ENCODE results near the gene CLK4.

CLK4 gene

DNA sequence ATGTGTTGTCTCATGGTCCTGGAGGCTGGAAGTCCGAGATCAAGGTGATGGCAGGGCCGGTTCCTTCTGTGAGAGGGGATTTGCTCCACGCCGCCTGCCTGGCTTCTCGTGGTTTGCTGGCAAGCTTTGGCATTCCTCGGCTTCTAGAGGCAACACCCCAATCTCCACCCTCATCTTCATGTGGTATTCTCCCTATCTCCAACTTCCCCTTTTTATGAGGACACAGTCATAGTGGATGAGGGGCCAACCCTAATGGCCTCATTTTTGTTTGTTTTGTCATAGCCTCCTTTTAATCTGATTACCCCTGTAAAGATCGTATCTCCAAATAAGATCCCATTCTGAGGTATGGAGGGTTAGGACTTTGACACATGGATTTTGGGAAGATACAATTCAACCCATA lies 41.7 kb upstream of the CLK4 start:
- H3K9me3 ChIP-seq (ENCODE audit: insufficient read depth, low read length) = no peaks in the 10 kb centered on the region
- no peak for DNase-seq (ENCODE audit: low read depth, low spot score)
- H3K36me3 ChIP-seq (ENCODE audit: insufficient read depth, insufficient read length, low read length) = no peaks in the 10 kb centered on the region
- H3K4me3 ChIP-seq (ENCODE audit: insufficient read length, low read depth) = no peak overlapping the region
- H3K27me3 ChIP-seq (ENCODE audit: insufficient read depth, insufficient read length) = no peaks in the 10 kb centered on the region
- H3K9ac ChIP-seq (ENCODE audit: insufficient read length, low read depth) = no peak overlapping the region
- TF ChIP-seq SUZ12 (IDR thresholded peaks at IDR 0.05; ENCODE audit: extremely low read depth, insufficient read depth, insufficient read length) = no peak
- no peak for TF ChIP-seq ZNF274 (IDR thresholded peaks at IDR 0.05; ENCODE audit: low read depth, low read length)
- TF ChIP-seq YY1 (IDR thresholded peaks at IDR 0.05; ENCODE audit: insufficient read depth, insufficient read length) = no peak
- H3K4me1 ChIP-seq (ENCODE audit: insufficient read depth, insufficient read length) = peaks cover 6% of the 10 kb centered on the region

- no peak for DNase-seq (ENCODE audit: low read depth, low spot score)
- no peaks in the 10 kb centered on the region for H3K9me3 ChIP-seq (ENCODE audit: insufficient read depth, low read length)
- no peak overlapping the region for H3K4me3 ChIP-seq (ENCODE audit: insufficient read length, low read depth)
- H3K4me1 ChIP-seq (ENCODE audit: insufficient read depth, insufficient read length) = peaks cover 6% of the 10 kb centered on the region
- H3K36me3 ChIP-seq (ENCODE audit: insufficient read depth, insufficient read length, low read length) = no peaks in the 10 kb centered on the region
- TF ChIP-seq ZNF274 (IDR thresholded peaks at IDR 0.05; ENCODE audit: low read depth, low read length) = no peak
- no peak for TF ChIP-seq YY1 (IDR thresholded peaks at IDR 0.05; ENCODE audit: insufficient read depth, insufficient read length)
- no peak for TF ChIP-seq SUZ12 (IDR thresholded peaks at IDR 0.05; ENCODE audit: extremely low read depth, insufficient read depth, insufficient read length)
- H3K27me3 ChIP-seq (ENCODE audit: insufficient read depth, insufficient read length) = no peaks in the 10 kb centered on the region
- no peak overlapping the region for H3K9ac ChIP-seq (ENCODE audit: insufficient read length, low read depth)
These were observed 40.8 kb upstream of the CLK4 start for GRCh38 chr5:178667688-178668087.

GRCh38 chr5:178667101-178667500 lies 40.3 kb upstream of the CLK4 start:
- H3K9me3 ChIP-seq (ENCODE audit: insufficient read depth, low read length) = no peaks in the 10 kb centered on the region
- H3K27me3 ChIP-seq (ENCODE audit: insufficient read depth, insufficient read length) = no peaks in the 10 kb centered on the region
- DNase-seq (ENCODE audit: low read depth, low spot score) = no peak
- no peak for TF ChIP-seq YY1 (IDR thresholded peaks at IDR 0.05; ENCODE audit: insufficient read depth, insufficient read length)
- no peak for TF ChIP-seq ZNF274 (IDR thresholded peaks at IDR 0.05; ENCODE audit: low read depth, low read length)
- H3K36me3 ChIP-seq (ENCODE audit: insufficient read depth, insufficient read length, low read length) = no peaks in the 10 kb centered on the region
- no peak overlapping the region for H3K9ac ChIP-seq (ENCODE audit: insufficient read length, low read depth)
- H3K4me1 ChIP-seq (ENCODE audit: insufficient read depth, insufficient read length) = peaks cover 6% of the 10 kb centered on the region
- H3K4me3 ChIP-seq (ENCODE audit: insufficient read length, low read depth) = no peak overlapping the region

DNA sequence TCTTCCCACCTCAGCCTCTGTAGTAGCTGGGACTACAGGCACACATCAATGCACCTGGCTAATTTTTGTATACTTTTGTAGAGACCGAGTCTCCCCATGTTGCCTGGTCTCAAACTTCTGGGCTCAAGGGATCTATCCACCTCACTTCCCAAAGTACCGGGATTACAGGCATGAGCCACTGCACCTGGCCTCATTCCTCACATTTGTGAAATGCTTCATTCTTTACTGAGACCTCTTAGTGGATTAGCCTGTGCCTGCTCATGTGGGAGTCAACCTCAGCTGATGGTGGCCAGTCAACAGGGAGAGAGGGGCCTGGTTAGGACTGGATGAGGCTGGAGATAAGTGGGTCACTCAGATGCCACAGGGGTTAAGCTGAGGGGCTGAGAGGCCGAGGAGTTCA lies 37.3 kb upstream of the CLK4 start:
- peaks cover 5% of the 10 kb centered on the region for H3K4me1 ChIP-seq (ENCODE audit: insufficient read depth, insufficient read length)
- no peak overlapping the region for H3K9ac ChIP-seq (ENCODE audit: insufficient read length, low read depth)
- H3K27me3 ChIP-seq (ENCODE audit: insufficient read depth, insufficient read length) = no peaks in the 10 kb centered on the region
- no peak for DNase-seq (ENCODE audit: low read depth, low spot score)
- no peaks in the 10 kb centered on the region for H3K36me3 ChIP-seq (ENCODE audit: insufficient read depth, insufficient read length, low read length)
- TF ChIP-seq YY1 (IDR thresholded peaks at IDR 0.05; ENCODE audit: insufficient read depth, insufficient read length) = no peak
- TF ChIP-seq ZNF274 (IDR thresholded peaks at IDR 0.05; ENCODE audit: low read depth, low read length) = no peak
- TF ChIP-seq SUZ12 (IDR thresholded peaks at IDR 0.05; ENCODE audit: extremely low read depth, insufficient read depth, insufficient read length) = no peak
- no peaks in the 10 kb centered on the region for H3K9me3 ChIP-seq (ENCODE audit: insufficient read depth, low read length)
- no peak overlapping the region for H3K4me3 ChIP-seq (ENCODE audit: insufficient read length, low read depth)

DNA sequence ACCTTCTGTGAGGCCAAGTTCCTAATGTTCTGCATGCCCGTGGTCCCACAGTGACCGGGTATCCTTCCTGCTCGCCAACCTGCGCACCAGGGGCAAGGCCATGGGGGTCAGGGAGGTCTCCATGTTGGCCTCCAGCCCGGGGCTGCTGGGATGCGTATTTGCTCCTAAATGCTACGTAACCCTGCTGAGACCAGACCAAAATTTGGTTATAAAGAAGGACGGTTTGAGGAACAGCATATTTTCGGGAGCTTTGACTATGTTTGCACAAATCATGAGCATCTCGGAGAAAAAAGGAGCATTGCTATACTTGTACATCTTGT lies 35.7 kb upstream of the CLK4 start:
- H3K9ac ChIP-seq (ENCODE audit: insufficient read length, low read depth) = no peak overlapping the region
- no peak overlapping the region for H3K4me3 ChIP-seq (ENCODE audit: insufficient read length, low read depth)
- no peak for DNase-seq (ENCODE audit: low read depth, low spot score)
- H3K4me1 ChIP-seq (ENCODE audit: insufficient read depth, insufficient read length) = peaks cover 1% of the 10 kb centered on the region
- no peaks in the 10 kb centered on the region for H3K36me3 ChIP-seq (ENCODE audit: insufficient read depth, insufficient read length, low read length)
- no peaks in the 10 kb centered on the region for H3K27me3 ChIP-seq (ENCODE audit: insufficient read depth, insufficient read length)
- H3K9me3 ChIP-seq (ENCODE audit: insufficient read depth, low read length) = no peaks in the 10 kb centered on the region
- TF ChIP-seq SUZ12 (IDR thresholded peaks at IDR 0.05; ENCODE audit: extremely low read depth, insufficient read depth, insufficient read length) = no peak
- no peak for TF ChIP-seq YY1 (IDR thresholded peaks at IDR 0.05; ENCODE audit: insufficient read depth, insufficient read length)
- no peak for TF ChIP-seq ZNF274 (IDR thresholded peaks at IDR 0.05; ENCODE audit: low read depth, low read length)

DNA sequence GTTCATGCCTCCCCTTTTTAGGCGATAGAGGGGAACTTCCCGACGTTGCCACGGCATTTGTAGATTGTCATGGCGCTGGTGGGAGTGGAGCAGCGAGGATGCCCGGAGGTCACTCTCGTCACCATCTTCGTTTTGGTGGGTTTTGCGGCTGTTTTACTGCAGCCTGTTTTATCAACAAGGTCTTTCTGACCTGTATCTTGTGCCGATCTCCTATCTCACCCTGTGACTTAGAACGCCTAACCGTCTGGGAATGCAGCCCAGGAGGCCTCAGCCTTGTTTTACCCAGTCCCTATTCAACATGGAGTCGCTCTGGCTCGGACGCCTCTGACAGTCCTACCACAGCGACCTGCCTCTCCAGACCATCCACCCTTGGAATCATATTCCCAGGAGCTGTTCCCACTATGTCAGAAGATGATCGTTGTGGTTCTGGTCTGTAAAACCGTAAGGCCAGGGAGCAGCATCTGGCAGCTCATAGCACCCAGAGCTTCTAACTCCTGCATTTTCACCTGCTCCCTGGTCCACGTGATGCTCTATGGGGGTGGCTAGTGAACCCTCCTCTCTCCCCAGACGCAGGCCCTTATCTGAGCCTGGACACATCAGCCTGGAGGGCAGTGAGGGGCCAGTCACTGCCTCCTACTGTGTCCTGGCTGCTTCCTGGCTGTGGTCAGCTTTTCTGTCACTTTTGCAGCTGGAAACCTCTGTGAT lies 35.1 kb upstream of the CLK4 start:
- TF ChIP-seq SUZ12 (IDR thresholded peaks at IDR 0.05; ENCODE audit: extremely low read depth, insufficient read depth, insufficient read length) (no peak), ZNF274 (IDR thresholded peaks at IDR 0.05; ENCODE audit: low read depth, low read length) (no peak), YY1 (IDR thresholded peaks at IDR 0.05; ENCODE audit: insufficient read depth, insufficient read length) (no peak)
- Histone ChIP-seq H3K4me3 (ENCODE audit: insufficient read length, low read depth) (no peak overlapping the region), H3K36me3 (ENCODE audit: insufficient read depth, insufficient read length, low read length) (no peaks in the 10 kb centered on the region), H3K27me3 (ENCODE audit: insufficient read depth, insufficient read length) (peaks cover 4% of the 10 kb centered on the region), H3K9me3 (ENCODE audit: insufficient read depth, low read length) (no peaks in the 10 kb centered on the region), H3K4me1 (ENCODE audit: insufficient read depth, insufficient read length) (no peaks in the 10 kb centered on the region), H3K9ac (ENCODE audit: insufficient read length, low read depth) (no peak overlapping the region)
- DNase-seq (ENCODE audit: low read depth, low spot score) = no peak

- no peak for TF ChIP-seq YY1 (IDR thresholded peaks at IDR 0.05; ENCODE audit: insufficient read depth, insufficient read length)
- no peak for TF ChIP-seq ZNF274 (IDR thresholded peaks at IDR 0.05; ENCODE audit: low read depth, low read length)
- no peak for TF ChIP-seq SUZ12 (IDR thresholded peaks at IDR 0.05; ENCODE audit: extremely low read depth, insufficient read depth, insufficient read length)
- no peak for DNase-seq (ENCODE audit: low read depth, low spot score)
- no peaks in the 10 kb centered on the region for H3K9me3 ChIP-seq (ENCODE audit: insufficient read depth, low read length)
- no peaks in the 10 kb centered on the region for H3K4me1 ChIP-seq (ENCODE audit: insufficient read depth, insufficient read length)
- no peaks in the 10 kb centered on the region for H3K36me3 ChIP-seq (ENCODE audit: insufficient read depth, insufficient read length, low read length)
- H3K4me3 ChIP-seq (ENCODE audit: insufficient read length, low read depth) = no peak overlapping the region
- no peak overlapping the region for H3K9ac ChIP-seq (ENCODE audit: insufficient read length, low read depth)
- peaks cover under 1% of the 10 kb centered on the region for H3K27me3 ChIP-seq (ENCODE audit: insufficient read depth, insufficient read length)
These were observed 24.4 kb upstream of the CLK4 start for GRCh38 chr5:178651046-178651810.
